NCI-H1694 (cell line): ENCODE measurements around the gene HOXA3.
A peak's percentile ranks its signal among the peaks of the same experiment; 100 is the strongest.

Source experiments
- DNase-seq: peaks from one replicate; lab custom pipeline; 2025; lab: John Stamatoyannopoulos, UW

HOXA3 gene

DNA sequence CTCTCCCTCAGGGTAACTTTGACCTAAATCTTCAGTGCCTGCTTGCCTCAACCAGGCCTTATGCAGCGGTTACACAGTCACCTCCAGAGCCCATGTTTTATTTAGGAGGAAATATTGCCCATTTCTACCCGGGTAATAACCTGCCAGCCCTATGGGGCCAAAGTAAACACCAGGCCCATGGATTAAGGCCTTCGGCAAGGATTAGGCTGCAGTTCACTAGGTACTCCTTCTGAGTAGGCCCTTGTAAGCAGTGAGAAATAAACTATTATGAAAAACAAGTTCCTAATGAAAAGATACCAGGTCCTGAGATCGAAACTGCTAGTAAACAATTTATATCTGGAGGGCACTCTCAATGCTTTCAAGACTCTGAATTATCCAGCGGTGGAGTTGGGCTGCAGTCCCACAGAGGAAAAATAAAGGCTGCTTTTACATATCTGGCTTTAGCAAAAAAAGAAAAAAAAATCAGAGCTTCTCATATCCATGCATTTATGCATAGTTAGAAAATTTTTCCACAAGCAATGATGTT is 25.5 kb upstream of the HOXA3 start:
- DNase-seq = no peak

DNA sequence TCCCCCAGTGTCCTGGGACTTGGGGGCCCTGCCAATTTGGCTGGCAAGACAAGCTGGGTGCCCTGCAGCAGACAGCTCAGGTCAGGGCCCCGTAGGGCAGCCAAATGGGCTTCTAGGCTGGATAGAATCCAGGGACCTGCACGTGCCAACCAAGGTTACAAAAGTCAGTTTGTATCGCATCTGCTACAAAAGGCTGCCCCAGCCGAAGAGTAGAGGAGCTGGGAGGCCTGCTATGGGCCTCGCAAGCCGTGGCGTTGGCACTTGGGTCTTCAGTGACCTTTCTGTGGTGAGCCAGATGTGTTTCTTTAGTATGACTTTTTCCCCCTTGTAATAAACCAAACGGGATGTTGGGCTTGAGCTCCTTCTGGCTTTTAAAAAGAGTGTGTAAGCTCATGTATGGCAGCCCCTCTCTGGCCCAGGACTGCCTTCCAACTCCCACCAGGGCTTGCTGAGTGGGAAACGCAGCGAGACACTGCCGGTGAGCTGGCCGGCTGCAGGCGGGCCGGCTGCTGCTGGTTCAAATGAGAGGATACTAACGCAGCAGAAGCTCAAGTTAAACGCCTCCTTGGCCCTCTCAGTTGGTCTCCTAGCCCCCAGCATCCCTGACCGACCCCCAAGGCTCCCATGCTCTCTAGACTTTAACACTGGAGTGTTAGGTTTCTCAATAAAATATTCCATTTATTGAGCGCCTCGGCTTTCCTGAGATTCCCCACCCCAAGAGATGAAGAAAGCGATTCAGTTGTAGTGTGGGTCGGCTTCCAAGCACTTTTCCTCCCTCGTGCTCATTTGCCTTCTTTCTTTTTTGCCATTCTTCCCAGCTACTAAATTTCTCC is 24.8 kb upstream of the HOXA3 start:
- no peak for DNase-seq

DNA sequence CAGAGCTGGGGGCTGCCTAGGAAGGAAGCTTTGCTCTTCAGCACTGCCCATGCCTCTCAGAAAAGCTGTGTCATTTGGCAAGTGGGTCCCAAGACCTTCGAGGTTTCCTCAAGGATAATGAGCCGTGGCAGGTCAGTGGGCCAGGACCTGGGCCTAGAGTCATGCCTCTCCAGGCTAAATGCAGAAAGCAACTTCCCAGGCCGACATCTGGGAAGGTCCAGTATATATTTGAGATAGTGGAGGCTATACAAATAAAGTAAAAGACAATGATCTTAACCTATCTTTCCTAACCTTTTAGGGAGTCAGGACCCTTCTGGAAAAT is 24.1 kb upstream of the HOXA3 start:
- no peak for DNase-seq

DNA sequence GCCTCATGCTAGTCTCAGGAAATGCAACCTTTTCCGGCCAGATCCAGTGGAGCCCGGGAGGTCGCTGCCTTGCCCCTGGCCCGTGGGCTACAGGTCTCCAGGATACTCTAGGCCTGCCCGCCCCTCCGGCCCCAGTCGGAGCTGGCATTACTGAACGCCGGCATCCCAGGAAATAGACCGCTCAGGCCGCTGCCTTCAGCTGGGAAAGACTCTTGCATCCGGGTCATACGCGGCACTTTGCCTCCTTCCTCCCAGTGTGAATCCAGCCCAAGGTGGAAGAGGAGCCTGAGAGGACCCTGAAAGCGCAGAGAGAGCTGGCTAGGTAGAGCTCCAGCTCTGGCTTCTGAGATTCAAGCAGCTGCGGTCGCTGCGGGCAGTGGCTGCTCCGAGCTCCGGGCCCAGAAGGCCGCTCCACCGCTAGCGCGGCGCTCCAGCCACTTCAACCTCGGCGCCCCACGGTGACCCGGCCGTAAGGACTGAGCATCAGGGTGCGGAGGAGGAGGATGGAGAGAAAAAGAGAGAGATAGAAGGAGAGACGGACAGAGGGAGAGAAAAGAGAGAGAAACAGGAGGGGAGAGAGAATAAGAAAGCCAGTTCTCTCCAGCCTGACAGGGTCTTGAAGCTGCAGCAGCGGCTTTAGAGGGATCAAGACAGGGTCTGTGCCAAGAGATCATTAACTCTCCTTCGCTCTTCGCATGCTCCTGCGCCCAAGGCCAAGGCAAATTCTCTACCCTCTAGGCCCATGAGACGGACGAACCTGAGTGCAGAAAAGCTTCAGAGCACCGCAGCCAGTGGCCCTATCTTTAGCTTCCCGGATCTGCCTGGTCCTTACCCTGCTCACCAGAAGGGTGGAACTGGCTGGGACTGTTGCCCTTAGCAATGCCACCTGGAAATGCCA is 23.5 kb upstream of the HOXA3 start:
- DNase-seq = no peak

DNA sequence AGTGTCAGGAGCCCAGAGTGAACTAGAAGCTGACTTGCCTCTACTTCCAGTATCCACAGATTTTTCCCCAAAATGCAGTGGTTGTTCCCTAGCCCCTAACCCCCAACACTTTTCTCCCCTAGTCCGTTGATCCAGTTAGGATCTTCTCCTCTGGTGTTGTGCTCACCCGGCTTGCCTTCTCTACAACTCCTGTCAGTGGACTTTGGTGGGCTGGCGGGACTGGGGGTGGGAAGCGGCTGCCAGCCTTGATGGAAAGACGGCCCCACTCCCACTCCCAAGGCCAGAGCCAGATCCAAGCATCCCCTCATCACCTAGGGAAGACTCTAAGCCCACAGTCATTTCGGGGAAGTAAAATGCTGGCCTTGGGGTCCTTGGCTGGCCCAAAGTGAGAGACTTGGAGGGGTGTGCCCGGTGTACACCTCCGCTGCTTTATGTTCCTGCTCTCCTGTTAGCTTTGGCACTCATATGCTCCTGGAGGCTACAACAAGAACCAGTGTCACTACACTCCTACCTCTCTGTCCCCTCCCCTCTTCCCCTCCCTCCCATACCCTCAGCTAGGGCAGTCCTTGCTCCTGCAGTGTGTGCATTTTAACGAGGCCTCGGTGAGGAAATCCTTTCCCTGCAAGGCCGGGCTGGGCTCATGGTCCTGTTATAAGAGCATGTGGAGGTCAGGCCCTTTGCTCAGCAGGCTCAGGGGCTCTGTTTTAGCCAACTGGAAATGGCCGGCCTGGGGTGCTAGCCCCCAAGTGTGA is 22.7 kb upstream of the HOXA3 start:
- no peak for DNase-seq

DNA sequence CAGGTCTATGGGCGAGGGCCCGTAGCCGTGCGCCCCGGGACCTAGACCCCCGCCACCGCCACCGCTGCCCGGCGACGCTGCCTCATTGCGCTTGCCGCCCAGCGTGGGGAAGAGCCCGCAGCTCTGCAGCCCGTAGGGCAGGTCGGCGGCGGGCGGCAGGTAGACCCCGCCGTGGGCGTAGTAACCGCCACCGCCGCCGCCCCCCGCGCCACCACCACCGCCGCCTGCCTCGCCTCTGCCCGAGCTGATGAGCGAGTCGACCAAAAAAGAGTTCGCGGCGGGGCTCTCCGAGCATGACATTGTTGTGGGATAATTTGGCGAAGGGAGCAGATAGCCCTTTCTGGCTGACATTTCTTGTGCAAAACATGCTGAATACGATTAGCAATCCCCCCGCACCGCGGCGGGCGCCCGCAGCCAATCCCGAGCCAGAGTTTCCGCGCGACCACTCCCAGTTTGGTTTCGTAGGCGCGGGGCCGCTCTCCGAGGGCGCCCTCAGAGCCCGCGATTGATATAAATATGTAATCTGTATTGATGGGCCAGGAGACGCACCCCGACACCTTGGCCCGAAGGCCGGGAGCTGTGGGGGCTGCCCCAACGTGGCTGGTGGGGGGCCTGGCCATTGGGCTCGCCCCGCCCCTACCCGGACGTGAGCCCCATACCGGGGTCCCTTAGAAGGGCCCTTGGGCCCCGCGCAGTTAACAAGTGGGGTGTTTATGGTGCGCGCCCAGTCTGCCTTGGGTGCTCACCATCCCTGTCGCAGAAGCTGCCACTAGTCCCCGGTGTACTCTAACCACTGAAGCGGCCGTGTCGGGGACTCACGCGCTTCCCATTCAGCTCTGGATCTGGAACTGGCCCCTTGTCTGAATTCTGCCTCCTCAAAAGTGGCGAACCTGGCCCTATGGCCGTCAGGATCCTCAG is 21.8 kb upstream of the HOXA3 start, which contains the start of gene HOXA10:
TSS of gene HOXA10 (minus strand) at position 365 of the 918 bp plus-strand sequence. CDS start at position 351, 14 bp downstream.
- no peak for DNase-seq

DNA sequence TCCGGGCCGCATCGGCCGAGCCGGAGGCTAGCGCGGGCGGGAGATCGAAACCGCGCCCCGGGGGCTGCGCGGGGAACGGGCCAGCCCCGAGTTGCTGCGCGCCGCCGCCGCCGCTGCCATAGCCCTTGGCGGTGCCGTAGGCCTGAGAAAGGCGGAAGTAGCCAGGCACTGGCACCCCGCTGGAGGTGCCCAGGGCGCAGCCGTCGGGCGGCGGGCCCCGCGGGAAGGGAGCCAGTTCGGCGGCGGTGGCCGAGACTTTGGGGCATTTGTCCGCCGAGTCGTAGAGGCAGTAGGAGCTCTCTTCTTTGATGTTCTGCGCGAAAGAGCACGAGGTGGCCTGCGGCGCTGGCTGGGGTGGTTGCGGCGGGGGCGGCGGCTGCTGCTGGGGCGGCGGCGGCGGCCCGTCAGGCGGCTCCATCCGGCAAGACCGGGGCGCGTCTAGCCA is 21.1 kb upstream of the HOXA3 start:
- no peak for DNase-seq

DNA sequence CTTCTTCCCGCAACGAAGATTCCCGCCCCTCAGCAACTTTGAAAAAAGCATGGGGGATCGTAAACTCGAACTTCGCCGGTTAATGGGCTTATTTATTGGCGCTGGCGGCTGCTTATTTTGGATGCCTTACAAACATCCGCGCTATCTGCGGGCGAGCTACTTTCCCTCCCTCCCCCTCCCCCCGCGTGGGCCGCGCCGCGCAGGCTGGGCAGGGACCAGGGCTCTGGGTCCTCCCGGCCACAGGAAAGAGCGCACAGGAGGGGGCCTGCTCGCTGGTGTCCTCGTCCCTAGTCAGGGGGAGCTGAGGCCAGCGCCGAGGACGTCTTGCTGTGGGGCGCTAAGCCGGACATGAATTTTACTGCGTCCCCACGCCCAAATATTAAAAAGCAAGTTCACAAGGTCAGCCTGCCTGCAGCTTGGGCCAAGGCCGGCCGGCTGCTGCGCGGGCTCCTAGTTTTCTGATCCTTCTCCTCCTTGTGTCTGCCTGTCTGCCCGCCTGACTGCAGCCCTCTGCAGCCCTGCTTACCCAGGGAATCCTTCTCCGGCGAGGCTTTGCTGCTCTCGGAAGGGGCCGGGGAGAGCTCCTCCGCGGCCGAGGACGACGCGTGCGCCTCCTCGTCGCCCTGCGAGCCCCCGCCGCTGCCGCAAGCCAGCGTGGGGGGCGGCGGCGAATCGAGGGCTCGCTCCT is 20.6 kb upstream of the HOXA3 start:
- no peak for DNase-seq

DNA sequence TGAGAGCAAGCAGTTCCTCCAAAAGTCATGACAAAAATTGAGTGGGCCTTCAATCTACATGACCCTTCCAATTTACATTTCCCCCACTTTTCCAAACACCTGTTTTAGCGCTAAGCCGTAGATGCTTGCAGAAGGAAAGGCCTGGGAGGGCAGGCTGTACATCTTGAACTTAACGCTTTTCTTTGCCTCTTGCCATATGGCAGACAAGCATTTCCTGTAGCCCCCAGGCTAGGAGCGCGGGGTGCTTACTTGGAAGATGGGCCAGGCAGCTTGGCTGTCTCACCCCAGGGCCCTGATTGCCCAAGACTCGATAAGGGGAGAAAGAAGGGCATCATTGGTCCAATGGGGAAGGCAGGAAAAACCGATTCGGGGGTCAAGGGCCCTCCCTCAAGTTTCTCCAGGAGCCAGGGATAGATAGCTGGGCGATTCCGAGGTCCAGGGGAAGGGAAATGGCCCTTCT is 20.0 kb upstream of the HOXA3 start:
- DNase-seq = no peak

DNA sequence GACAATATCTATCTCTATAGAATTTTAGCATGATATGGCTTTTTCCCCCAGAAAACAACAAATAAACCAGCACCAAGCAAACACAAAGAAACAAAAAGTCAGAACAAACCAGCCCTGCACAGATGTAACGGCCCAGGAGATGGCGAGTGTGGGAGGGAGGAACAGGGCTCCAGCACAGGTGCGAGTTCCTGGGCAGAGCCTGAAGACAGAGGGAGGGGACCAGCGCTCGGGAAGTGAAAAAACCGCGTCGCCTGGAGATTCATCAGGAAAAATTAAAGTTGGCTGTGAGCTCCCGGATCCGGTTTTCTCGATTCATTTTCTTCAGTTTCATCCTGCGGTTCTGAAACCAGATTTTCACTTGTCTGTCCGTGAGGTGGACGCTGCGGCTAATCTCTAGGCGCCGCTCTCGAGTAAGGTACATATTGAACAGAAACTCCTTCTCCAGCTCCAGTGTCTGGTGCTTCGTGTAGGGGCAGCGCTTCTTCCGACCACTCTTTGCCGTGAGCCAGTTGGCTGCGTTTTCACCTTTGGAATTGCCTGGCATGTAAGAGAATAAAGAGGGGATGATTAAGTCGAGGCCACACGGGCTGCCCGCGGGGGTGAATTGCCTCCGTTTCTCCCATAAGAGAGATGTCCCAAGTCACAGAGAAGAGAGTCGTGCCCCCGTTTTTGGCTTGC is 19.4 kb upstream of the HOXA3 start:
- DNase-seq = no peak

DNA sequence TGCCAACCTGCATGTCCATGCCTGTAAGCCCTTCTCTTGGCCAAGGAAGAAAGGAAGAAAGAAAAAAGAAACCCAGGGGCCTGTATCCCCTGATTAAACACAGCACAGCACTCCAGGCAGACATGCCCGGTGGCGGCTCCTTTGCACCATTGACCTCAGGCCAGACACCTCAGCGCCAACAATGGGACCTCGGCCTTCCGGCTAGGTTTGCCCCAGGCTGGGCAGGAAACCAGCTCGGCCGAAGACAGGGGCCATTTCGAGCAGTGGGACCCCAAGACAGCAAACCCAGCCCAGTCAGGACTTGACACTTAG is 18.9 kb upstream of the HOXA3 start:
- DNase-seq = no peak

DNA sequence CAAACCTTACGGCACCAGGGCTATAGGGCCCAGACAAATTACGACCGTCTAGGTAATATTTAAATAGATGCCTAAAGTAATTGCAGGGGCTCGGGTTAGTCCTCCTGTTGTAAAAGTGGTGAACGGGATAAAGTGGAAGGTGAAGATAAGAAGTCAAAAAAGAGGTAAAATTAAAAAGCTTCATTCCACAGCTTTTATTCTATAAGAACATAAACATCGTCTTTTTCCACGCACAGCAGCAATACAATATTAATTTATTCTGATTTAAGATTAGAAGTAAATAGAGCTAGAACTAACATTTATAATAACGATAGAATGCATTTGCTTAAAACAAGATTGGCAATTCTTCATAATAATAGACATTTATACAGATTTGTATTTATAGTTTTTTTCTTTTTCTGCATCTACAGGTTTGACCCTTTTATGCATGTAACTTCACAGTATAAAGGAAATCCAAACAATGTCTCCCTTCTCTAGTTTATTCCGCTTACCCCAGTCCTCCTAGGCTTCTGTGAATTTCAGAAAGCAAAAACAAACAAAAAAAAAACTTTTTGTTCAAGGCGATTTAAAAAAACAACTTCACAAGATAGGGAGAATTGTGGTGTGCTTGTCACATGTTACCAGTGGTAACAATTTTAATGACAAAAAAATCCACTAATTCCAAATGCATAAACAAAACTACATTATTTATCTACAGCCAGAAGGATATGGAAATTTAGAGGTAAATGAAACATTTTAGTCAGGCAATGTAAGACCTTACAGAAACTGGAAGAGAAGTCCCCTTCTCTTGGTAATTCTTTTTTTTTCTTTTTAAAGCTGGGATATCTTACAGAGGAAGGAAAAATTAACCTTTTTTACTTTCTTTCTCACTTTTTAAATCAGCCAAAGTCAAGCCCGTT is 18.3 kb upstream of the HOXA3 start:
- peak; percentile 23 for DNase-seq

DNA sequence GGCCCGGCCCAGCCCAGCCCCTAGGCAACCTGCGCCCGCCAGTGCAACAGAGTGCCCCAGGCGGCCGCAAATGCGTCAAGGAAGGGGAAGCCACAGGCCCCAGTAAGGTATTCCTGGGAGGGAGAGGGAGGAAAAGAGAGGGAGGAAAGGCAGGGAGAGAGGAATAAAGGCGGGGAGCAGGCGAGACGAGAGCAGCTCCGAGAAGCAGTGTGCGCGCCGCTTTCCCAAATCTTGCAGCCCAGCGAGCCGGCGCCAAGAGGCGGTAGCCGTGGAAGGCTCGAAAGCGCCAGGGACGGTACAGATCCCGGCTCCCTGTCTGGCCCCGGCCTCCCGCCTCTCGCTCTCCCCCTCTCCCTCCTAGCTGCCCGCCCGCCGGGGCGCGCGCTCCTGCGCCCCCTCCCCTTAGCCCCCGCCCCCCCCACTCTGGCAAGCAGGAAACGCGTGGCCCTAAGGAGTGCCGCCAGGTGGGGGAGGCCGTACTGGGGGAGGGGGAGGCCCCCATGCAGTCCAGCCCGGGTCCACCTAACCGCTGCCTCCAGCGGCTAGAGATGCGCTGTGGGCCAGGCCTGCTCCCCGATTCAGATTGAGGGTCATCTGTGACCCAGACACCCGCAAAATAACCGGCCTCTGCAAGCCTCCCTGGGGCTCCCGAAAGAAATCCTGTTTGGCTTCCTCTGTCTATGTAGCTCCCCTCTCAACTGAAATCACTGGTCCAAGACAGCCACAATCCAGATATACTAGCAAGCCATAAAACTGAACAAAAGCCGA is 17.5 kb upstream of the HOXA3 start:
- no peak for DNase-seq

DNA sequence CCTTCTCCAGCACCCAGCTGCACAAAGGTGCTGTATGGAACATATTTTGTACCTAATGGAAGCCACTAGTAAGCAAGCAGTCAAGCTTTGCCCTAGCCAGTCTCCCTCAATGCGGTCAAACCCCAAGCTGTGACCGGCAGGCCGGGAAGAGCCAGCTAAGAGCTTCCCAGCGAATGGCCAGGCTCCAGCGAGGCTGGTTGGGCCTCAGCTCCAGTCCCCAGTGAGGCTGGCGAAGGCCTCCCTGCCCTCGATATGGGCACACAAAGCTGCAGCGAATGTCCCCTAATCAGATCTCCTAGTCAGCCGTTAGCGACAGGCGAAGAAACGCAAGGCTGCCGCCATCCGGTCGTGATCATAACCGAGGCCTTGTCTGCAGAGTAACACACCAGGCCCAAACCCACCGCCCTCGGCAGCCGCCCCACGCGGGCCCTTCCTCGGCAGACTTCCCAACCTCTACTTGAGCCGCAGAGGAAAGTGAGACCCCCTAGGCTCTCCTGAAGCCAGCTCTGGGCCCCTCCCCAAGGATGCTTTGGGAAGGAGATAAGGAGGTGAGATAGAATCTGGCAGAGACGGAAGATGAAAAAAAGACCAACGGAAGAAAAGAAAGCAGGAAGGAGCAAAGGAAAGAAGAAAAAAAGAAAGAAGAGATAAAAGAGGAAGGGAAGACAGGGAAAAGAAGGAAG is 16.0 kb upstream of the HOXA3 start:
- DNase-seq = peak; percentile 66

DNA sequence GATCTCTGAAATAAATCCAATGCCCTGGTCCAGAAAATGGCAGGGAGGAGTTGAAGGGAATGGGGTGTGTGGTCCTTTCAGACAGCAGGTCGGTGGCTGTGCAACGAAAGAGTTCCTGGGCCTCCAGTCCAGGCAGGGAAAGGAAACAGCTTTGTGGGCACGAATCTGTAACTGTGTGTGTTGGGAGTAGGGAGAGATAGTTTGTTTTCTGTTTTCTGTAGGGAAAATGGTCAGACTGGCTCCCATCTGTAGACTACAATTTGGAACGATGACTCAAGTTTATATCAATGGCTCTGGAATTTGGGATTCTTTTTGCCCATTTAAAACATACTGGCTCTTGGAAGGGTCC is 15.5 kb upstream of the HOXA3 start:
- no peak for DNase-seq

DNA sequence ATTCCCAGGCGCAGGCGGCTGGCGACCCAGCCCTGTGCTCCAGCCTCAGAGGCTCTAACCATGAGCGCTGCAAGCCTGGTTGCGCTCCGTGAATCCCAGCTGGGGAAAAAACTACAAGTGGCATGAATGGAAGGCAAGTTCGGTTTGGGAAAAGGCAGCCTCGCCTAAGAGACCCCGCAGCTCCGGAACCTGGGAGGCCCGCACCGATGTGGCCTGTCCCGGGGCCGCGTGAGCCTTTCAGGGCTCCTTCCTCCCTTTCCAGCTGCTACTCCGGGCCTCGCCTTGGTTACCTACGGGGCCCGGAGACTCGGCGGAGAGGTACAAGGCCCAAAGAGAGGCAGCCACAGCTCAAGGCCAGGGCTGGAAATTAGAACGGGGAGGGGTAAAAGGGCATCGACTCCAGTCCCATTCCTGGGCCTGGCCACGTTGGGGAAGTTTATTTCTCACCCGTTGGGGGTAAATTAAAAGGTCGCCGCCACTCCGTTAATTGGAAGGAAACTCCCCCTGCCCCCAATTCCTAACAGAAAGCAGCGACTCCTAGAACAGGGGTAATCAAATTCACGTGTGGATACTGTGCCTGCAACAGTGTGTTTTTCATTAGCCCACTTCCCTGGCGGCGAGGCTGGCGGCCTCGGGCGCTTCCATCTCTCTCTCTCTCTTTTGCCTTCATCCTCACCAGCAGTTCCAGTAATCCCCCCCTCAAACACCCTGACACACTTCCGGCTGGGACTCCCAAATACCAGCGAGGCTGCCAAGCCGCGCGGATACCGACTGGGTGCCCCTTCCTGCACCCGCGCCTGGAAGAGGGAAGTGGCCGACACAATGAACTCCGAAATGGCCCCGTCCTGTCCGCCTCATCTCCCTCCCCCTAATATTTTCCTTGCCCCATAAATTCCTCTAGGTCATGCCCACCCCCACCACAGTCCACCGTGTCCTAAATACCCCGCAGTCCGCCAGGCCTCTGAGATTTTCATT is 14.4 kb upstream of the HOXA3 start:
- DNase-seq = peak; percentile 54
